Osteocyte (in vitro differentiated cells): Measurements from ENCODE around the gene HOTAIR. TPM values are rescaled to one million over a fixed set of nuclear protein-coding genes. Genes with fewer than 3 reads are reported as not detected.

Source experiments
- DNase-seq: peaks from one replicate; pipeline ENCODE4 v3.0.0; 2021; ENCODE audit warnings: mixed read lengths; ENCODE audit not compliant: unreplicated experiment; ENCODE audit errors: extremely low spot score
- H3K27ac Mint-ChIP-seq: one replicate; pipeline ENCODE4 v1.8.0; 2021; ENCODE audit warnings: mild to moderate bottlenecking, mixed read lengths; ENCODE audit not compliant: unreplicated experiment
- H3K27me3 Mint-ChIP-seq: one replicate; pipeline ENCODE4 v1.8.0; 2021; ENCODE audit warnings: mixed read lengths; ENCODE audit not compliant: unreplicated experiment
- H3K36me3 Mint-ChIP-seq: one replicate; pipeline ENCODE4 v1.8.0; 2021; ENCODE audit warnings: mixed read lengths; ENCODE audit not compliant: unreplicated experiment
- H3K4me1 Mint-ChIP-seq: one replicate; pipeline ENCODE4 v1.8.0; 2021; ENCODE audit warnings: mixed read lengths; ENCODE audit not compliant: unreplicated experiment
- H3K4me3 Mint-ChIP-seq: one replicate; pipeline ENCODE4 v1.8.0; 2021; ENCODE audit warnings: mild to moderate bottlenecking, moderate library complexity, mixed read lengths; ENCODE audit not compliant: unreplicated experiment
- H3K9me3 Mint-ChIP-seq: one replicate; pipeline ENCODE4 v1.8.0; 2021; ENCODE audit warnings: mixed read lengths; ENCODE audit not compliant: unreplicated experiment
- total RNA-seq: library from RNA; stranded (reverse); gene quantifications from 2 replicates; pipeline ENCODE4 v1.2.1, GENCODE V29; 2021
- TF ChIP-seq, protein P1 (sequence below): fragments of 200-600 bp; sonication (generic); IDR thresholded peaks from 2 replicates; pipeline ENCODE4 v1.5.0; 2021; ENCODE audit warnings: antibody characterized with exemption, mild to moderate bottlenecking, moderate library complexity

Gene HOTAIR
- total RNA-seq, 1 donor from 2014 or later = not detected

DNA sequence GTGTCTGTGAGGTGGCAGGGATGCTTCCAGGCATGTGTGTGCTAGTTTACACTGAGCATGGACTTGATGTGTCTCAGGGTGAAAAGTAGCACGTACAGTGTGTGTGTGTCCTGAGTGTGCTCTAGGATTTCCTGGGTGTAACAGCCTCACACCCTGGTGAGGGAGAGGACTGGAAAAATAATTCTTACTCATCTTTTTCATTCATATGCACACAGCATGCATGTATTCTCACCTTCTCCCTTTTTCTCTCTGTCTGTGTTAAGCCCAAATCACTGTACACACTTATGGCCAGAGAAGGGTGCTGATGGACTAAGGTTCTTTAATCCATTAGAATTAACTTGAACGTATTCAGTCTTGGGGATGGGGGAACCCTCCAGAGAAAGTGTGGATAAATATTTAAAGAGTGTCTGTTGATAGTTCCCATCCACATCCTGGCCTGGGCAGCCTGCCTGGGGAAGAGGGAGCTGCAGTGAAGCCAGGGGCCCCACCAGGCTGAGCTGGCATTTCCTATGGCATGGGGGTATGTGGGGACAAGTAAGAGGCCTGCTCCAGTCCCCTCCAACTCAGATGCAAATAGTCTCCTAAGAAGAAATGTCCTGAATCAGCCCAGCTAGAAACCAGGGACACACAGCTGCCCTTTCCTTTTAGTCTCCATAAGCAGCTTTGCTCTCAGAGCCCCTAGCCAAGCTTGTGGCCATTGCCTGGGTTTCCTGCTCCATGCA, 32.9 kb upstream of the HOTAIR start:
- no peaks in the 10 kb centered on the region for H3K9me3 Mint-ChIP-seq
- H3K4me3 Mint-ChIP-seq = no peak overlapping the region
- TF ChIP-seq, protein P1, sequence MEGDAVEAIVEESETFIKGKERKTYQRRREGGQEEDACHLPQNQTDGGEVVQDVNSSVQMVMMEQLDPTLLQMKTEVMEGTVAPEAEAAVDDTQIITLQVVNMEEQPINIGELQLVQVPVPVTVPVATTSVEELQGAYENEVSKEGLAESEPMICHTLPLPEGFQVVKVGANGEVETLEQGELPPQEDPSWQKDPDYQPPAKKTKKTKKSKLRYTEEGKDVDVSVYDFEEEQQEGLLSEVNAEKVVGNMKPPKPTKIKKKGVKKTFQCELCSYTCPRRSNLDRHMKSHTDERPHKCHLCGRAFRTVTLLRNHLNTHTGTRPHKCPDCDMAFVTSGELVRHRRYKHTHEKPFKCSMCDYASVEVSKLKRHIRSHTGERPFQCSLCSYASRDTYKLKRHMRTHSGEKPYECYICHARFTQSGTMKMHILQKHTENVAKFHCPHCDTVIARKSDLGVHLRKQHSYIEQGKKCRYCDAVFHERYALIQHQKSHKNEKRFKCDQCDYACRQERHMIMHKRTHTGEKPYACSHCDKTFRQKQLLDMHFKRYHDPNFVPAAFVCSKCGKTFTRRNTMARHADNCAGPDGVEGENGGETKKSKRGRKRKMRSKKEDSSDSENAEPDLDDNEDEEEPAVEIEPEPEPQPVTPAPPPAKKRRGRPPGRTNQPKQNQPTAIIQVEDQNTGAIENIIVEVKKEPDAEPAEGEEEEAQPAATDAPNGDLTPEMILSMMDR = no peak
- no peaks in the 10 kb centered on the region for H3K36me3 Mint-ChIP-seq
- H3K27me3 Mint-ChIP-seq = peaks cover 92% of the 10 kb centered on the region
- DNase-seq = no peak
- H3K27ac Mint-ChIP-seq = no peak overlapping the region
- peaks cover 13% of the 10 kb centered on the region for H3K4me1 Mint-ChIP-seq

- H3K27me3 Mint-ChIP-seq = peaks cover 93% of the 10 kb centered on the region
- H3K4me3 Mint-ChIP-seq = peak overlapping the region; percentile 67
- H3K9me3 Mint-ChIP-seq = no peaks in the 10 kb centered on the region
- no peaks in the 10 kb centered on the region for H3K36me3 Mint-ChIP-seq
- no peak overlapping the region for H3K27ac Mint-ChIP-seq
- DNase-seq = no peak
- TF ChIP-seq, protein P1 = no peak
- H3K4me1 Mint-ChIP-seq = peaks cover 15% of the 10 kb centered on the region
These were observed 31.9 kb upstream of the HOTAIR start for GRCh38 chr12:54006559-54007220.

DNA sequence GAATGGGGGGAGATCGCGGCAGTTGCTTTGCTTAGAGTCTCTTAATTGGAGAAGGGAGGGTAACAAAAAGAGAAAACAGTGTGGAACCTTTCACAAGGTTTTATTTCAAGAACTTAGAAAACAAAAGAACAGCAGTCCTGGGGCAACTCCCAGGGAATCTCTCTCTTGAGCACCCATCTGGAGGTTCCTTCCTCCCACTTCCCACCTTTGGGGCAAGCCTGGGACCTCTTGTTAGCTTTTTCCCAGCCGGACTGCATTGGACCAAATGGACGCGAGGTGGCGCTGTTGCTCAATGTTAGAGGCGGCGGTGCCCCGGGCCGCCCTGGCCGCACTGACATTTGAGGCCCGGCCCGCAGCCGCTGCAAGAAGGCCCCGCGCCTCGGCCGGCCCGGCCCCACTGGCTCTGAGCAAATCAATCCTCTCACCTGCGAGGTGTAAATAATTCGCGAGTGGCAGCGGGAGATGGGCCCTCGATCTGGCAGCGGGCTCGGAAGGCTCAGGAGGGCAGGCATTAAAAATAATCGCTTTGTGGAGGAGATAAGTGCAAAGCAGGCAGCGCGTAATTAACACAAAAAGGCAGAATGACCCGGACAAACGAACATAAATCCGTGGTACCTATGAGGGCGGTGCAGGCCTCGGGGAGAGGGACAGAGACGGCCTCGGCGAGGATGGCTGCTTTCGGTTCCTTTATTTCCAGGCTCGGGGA, 31.3 kb upstream of the HOTAIR start:
- no peak overlapping the region for H3K27ac Mint-ChIP-seq
- TF ChIP-seq, protein P1 = peak; percentile 97
- H3K27me3 Mint-ChIP-seq = peaks cover 93% of the 10 kb centered on the region
- no peaks in the 10 kb centered on the region for H3K36me3 Mint-ChIP-seq
- H3K9me3 Mint-ChIP-seq = no peaks in the 10 kb centered on the region
- DNase-seq = peak; percentile 93
- peaks cover 13% of the 10 kb centered on the region for H3K4me1 Mint-ChIP-seq
- H3K4me3 Mint-ChIP-seq = peak overlapping the region; percentile 67

GRCh38 chr12:54005531-54005852, 30.7 kb upstream of the HOTAIR start:
- Mint-ChIP-seq H3K27ac (no peak overlapping the region), H3K27me3 (peaks cover 95% of the 10 kb centered on the region), H3K36me3 (no peaks in the 10 kb centered on the region), H3K4me1 (peaks cover 12% of the 10 kb centered on the region), H3K4me3 (no peak overlapping the region), H3K9me3 (no peaks in the 10 kb centered on the region)
- no peak for DNase-seq
- TF ChIP-seq, protein P1 = no peak
